K562 (cell line): Measurements from ENCODE around the gene EFCC1. TPM values are rescaled to one million over a fixed set of nuclear protein-coding genes. Genes with fewer than 3 reads are reported as not detected.

Experiments
- ATAC-seq: fragments of 200-7000 bp; cut with Tn5 transposase; 3 replicates; pipeline ENCODE4 v1.9.1; 2020; ENCODE audit warnings: moderate library complexity
- BruUV-seq: library from RNA; stranded (reverse); fragments of 400-500 nt; replicated peaks from 2 replicates; lab custom pipeline; 2021; lab: Mats Ljungman, UMichigan
- CTCF ChIA-PET: fragments of 300-600 bp; formaldehyde crosslinking; extraction: SDS; loops from one replicate; lab custom pipeline; 2021; ENCODE audit warnings: low intra/inter-chr PET ratio; lab: Yijun Ruan, JAX
- POLR2A ChIA-PET: fragments of 300-600, 350-650 bp; sonication (Branson Sonifier 250); formaldehyde crosslinking; extraction: SDS; loops from one replicate; lab custom pipeline; 2021; ENCODE audit warnings: antibody characterized with exemption, inconsistent platforms; lab: Yijun Ruan, JAX
- DNase-seq, 4 experiments: peaks; one replicate each; pipeline versions ENCODE4 v3.0.0 to v3.0.0-alpha.2; 2011 to 2018; ENCODE audit warnings: low spot score in 3 of 4, mixed read lengths in 3 of 4; ENCODE audit errors: extremely low read depth in 1 of 4
- FAIRE-seq: peaks from 2 replicates; lab custom pipeline; 2011; peaks lifted over from hg19 to GRCh38; lab: Jason Lieb, UNC
- H2AFZ ChIP-seq: 2 replicates; pipeline ENCODE4 v1.6.0; 2011; ENCODE audit warnings: low read depth, low read length, control low read depth, inconsistent platforms
- H3K27ac ChIP-seq: fragments of 200-600 bp; 3 replicates; pipeline ENCODE4 v1.8.0; 2011; ENCODE audit warnings: low read depth, mild to moderate bottlenecking, control low read depth, inconsistent platforms, low read length, moderate library complexity, mixed read lengths; ENCODE audit errors: extremely low read depth
- H3K27me3 ChIP-seq, 2 experiments: fragments of 300-600 bp in 1 of 2; 2 replicates in 1 of 2; 3 replicates in 1 of 2; pipeline versions ENCODE4 v1.6.0 to v1.8.0; 2011; ENCODE audit warnings: inconsistent platforms in 2 of 2, low read length in 2 of 2, mild to moderate bottlenecking in 1 of 2, mixed read lengths in 1 of 2, moderate library complexity in 1 of 2; ENCODE audit not compliant: control insufficient read depth in 2 of 2, insufficient read depth in 2 of 2
- H3K36me3 ChIP-seq: fragments of 300-600 bp; 3 replicates; pipeline ENCODE4 v1.8.0; 2011; ENCODE audit warnings: mild to moderate bottlenecking, low read length, inconsistent platforms; ENCODE audit not compliant: control insufficient read depth, insufficient read depth
- H3K4me1 ChIP-seq, 2 experiments: fragments of 200-600 bp in 1 of 2; replicated peaks in 1 of 2; 2 replicates in 1 of 2; 3 replicates in 1 of 2; pipeline versions ENCODE4 v1.5.1 to v1.8.0; 2011; ENCODE audit warnings: inconsistent platforms in 2 of 2, low read length in 2 of 2, mild to moderate bottlenecking in 1 of 2, mixed read lengths in 1 of 2, moderate library complexity in 1 of 2; ENCODE audit not compliant: control insufficient read depth in 2 of 2, insufficient read depth in 2 of 2
- H3K4me2 ChIP-seq: 2 replicates; pipeline ENCODE4 v1.6.1; 2011; ENCODE audit warnings: low read length, control low read depth, inconsistent platforms, mixed read lengths; ENCODE audit not compliant: insufficient read depth
- H3K4me3 ChIP-seq: fragments of 200-600 bp; sonication (generic), shearing (Covaris generic); 2 replicates; pipeline ENCODE4 v1.5.1; 2016; ENCODE audit warnings: control low read depth, inconsistent platforms
- H3K79me2 ChIP-seq: fragments of 200-600 bp; 3 replicates; pipeline ENCODE4 v1.8.0; 2011; ENCODE audit warnings: low read length, inconsistent platforms; ENCODE audit not compliant: control insufficient read depth, insufficient read depth
- H3K9ac ChIP-seq, 2 experiments: 2 replicates each; pipeline versions ENCODE4 v1.6.0 to v1.6.1; 2011; ENCODE audit warnings: low read depth in 2 of 2, low read length in 2 of 2, control low read depth in 1 of 2, inconsistent platforms in 1 of 2, mild to moderate bottlenecking in 1 of 2, mixed read lengths in 1 of 2; ENCODE audit not compliant: insufficient read depth in 1 of 2
- H3K9me1 ChIP-seq: one replicate; pipeline ENCODE4 v1.6.0; 2011; ENCODE audit warnings: inconsistent platforms, mild to moderate bottlenecking, low read length, moderate library complexity; ENCODE audit not compliant: control insufficient read depth, insufficient read depth
- H3K9me3 ChIP-seq: replicated peaks from 2 replicates; pipeline ENCODE4 v1.5.1; 2011; ENCODE audit warnings: low read depth, low read length, inconsistent platforms; ENCODE audit not compliant: control insufficient read depth, insufficient read depth
- H4K20me1 ChIP-seq: replicated peaks from 2 replicates; pipeline ENCODE4 v1.6.1; 2011; ENCODE audit warnings: low read length, inconsistent platforms, mixed read lengths; ENCODE audit not compliant: control insufficient read depth, insufficient read depth
- CAMTA2 ChIP-seq: fragments of 250-450 bp; sonication (Bioruptor Pico); conservative IDR thresholded peaks from 2 replicates; pipeline ENCODE4 v1.5.1; 2022
- CBFA2T2 ChIP-seq: fragments of 450-650 bp; conservative IDR thresholded peaks from 2 replicates; pipeline ENCODE4 v1.6.1; 2017; ENCODE audit warnings: mild to moderate bottlenecking
- CREM ChIP-seq: IDR thresholded peaks from 2 replicates; pipeline ENCODE4 v1.6.1; 2014; ENCODE audit warnings: antibody characterized with exemption, low read depth
- DMBX1 ChIP-seq: fragments of 250-450 bp; sonication (Bioruptor Pico); IDR thresholded peaks from 2 replicates; pipeline ENCODE4 v1.8.0; 2022; ENCODE audit warnings: inconsistent platforms, mild to moderate bottlenecking, moderate library complexity, borderline replicate concordance
- IFI16 ChIP-seq: fragments of 250-450 bp; sonication (Bioruptor Pico); IDR thresholded peaks from 2 replicates; pipeline ENCODE4 v2.1.2; 2022; ENCODE audit warnings: mild to moderate bottlenecking, inconsistent platforms
- IRF2 ChIP-seq: sonication (generic); formaldehyde crosslinking; IDR thresholded peaks from 2 replicates; pipeline ENCODE4 v1.8.1; 2022; ENCODE audit warnings: mild to moderate bottlenecking, missing genetic modification reagents
- KAT2B ChIP-seq: IDR thresholded peaks from one replicate; pipeline ENCODE4 v1.6.1; 2012; ENCODE audit warnings: low read depth, mild to moderate bottlenecking, control low read depth, inconsistent platforms, low read length, moderate library complexity
- KDM4B ChIP-seq, 2 experiments: fragments of 450-650 bp in 1 of 2; sonication (generic) in 1 of 2; IDR thresholded peaks; 2 replicates each; pipeline ENCODE4 v1.6.1; 2016 to 2017; ENCODE audit warnings: borderline replicate concordance in 2 of 2, antibody characterized with exemption in 1 of 2, low read depth in 1 of 2, mild to moderate bottlenecking in 1 of 2
- KLF10 ChIP-seq: fragments of 250-450 bp; sonication (Bioruptor Pico); IDR thresholded peaks from 2 replicates; pipeline ENCODE4 v1.6.1; 2021; ENCODE audit warnings: matching md5 sums
- MCM2 ChIP-seq: fragments of 450-650 bp; IDR thresholded peaks from 2 replicates; pipeline ENCODE4 v1.6.1; 2017; ENCODE audit warnings: low read depth, mild to moderate bottlenecking
- MTA2 ChIP-seq: fragments of 450-650 bp; IDR thresholded peaks from 2 replicates; pipeline ENCODE4 v1.6.1; 2016; ENCODE audit warnings: low read depth
- PML ChIP-seq: IDR thresholded peaks from 2 replicates; pipeline ENCODE4 v1.6.1; 2012; ENCODE audit warnings: low read length, inconsistent platforms
- POLR2G ChIP-seq: fragments of 200-400 bp; formaldehyde crosslinking; IDR thresholded peaks from 2 replicates; pipeline ENCODE4 v1.6.1; 2017; ENCODE audit warnings: low read depth, mild to moderate bottlenecking, antibody characterized with exemption, low read length, moderate library complexity
- PTBP1 ChIP-seq: fragments of 200-400 bp; formaldehyde crosslinking; IDR thresholded peaks from 2 replicates; pipeline ENCODE4 v1.6.1; 2017; ENCODE audit warnings: low read depth, low read length
- SMARCA4 ChIP-seq: fragments of 450-650 bp; IDR thresholded peaks from 2 replicates; pipeline ENCODE4 v1.6.1; 2016
- ZBED1 ChIP-seq: IDR thresholded peaks from 2 replicates; pipeline ENCODE4 v1.6.1; 2014
- ZBTB34 ChIP-seq: fragments of 250-450 bp; sonication (Bioruptor Pico); IDR thresholded peaks from 2 replicates; pipeline ENCODE4 v1.8.0; 2021; ENCODE audit warnings: mild to moderate bottlenecking, moderate library complexity
- ZFP36 ChIP-seq: fragments of 150-350 bp; IDR thresholded peaks from 2 replicates; pipeline ENCODE4 v1.6.1; 2018; ENCODE audit warnings: low read length, low read depth; ENCODE audit not compliant: partially characterized antibody
- WGBS: fragments of 100-300 bp; shearing (Covaris generic); methylation state at CpG from one replicate; pipeline ENCODE4 v1.1.6; 2016; ENCODE audit warnings: low coverage, mixed read lengths; ENCODE audit not compliant: insufficient coverage; ENCODE audit errors: missing lambda C conversion rate; 5-methylcytosine and 5-hydroxymethylcytosine counted together
- in situ Hi-C: fragments of 300-500 bp; cut with MboI; formaldehyde crosslinking; loops from 4 replicates; pipeline ENCODE4 v1.15.0; 2018; ENCODE audit warnings: inconsistent platforms, mixed read lengths
- intact Hi-C: fragments of 100-400 bp; cut with micrococcal nuclease; formaldehyde crosslinking; loops from 2 replicates; pipeline ENCODE4 v1.14.2; 2022
- polyA plus RNA-seq, 8 experiments: library from polyadenylated mRNA; depleted of rRNA in 4 of 8; stranded (reverse) in 5 of 8; unstranded in 3 of 8; fragments of >200 nt; fragmentation: Nextera tagmentation in 2 of 8; fragmentation: Illumina TruSeq in 1 of 8; extraction: Ambion mirVana in 2 of 8; extraction: Trizol in 1 of 8; gene quantifications; 2 replicates each; pipeline versions ENCODE4 v1.2.1 to v1.2.3, GENCODE V29; 2011 to 2014; ENCODE audit warnings: inconsistent platforms in 1 of 8, missing spikeins in 1 of 8
- total RNA-seq, 7 experiments: library from RNA; depleted of rRNA in 6 of 7; stranded (reverse); fragments of >200 nt in 6 of 7; fragmentation: Illumina TruSeq in 2 of 7; extraction: Trizol in 2 of 7; gene quantifications; 2 replicates each; pipeline versions ENCODE4 v1.2.1 to v1.2.3, GENCODE V29; 2011 to 2021; ENCODE audit warnings: low replicate concordance in 1 of 7
- TF ChIP-seq, protein P1 (sequence below): fragments of 250-450 bp; sonication (Bioruptor Pico); IDR thresholded peaks from 2 replicates; pipeline ENCODE4 v1.8.0; 2022; ENCODE audit warnings: moderate library complexity, mild to moderate bottlenecking, inconsistent platforms
- TF ChIP-seq, protein P2 (sequence below), 2 experiments: fragments of 250-450 bp in 1 of 2; fragments of 450-650 bp in 1 of 2; sonication (Bioruptor Pico) in 1 of 2; IDR thresholded peaks; 2 replicates each; pipeline versions ENCODE4 v1.6.1 to v1.8.0; 2016 to 2021; ENCODE audit warnings: mild to moderate bottlenecking in 2 of 2, moderate library complexity in 2 of 2, missing compliant biosample characterization in 1 of 2, missing genetic modification characterization in 1 of 2

Gene EFCC1
- total and polyA plus RNA-seq, 9 of the 15 experiments (the other 6 are each of a cell fraction or from before 2014, with no cell fraction given): not detected

DNA sequence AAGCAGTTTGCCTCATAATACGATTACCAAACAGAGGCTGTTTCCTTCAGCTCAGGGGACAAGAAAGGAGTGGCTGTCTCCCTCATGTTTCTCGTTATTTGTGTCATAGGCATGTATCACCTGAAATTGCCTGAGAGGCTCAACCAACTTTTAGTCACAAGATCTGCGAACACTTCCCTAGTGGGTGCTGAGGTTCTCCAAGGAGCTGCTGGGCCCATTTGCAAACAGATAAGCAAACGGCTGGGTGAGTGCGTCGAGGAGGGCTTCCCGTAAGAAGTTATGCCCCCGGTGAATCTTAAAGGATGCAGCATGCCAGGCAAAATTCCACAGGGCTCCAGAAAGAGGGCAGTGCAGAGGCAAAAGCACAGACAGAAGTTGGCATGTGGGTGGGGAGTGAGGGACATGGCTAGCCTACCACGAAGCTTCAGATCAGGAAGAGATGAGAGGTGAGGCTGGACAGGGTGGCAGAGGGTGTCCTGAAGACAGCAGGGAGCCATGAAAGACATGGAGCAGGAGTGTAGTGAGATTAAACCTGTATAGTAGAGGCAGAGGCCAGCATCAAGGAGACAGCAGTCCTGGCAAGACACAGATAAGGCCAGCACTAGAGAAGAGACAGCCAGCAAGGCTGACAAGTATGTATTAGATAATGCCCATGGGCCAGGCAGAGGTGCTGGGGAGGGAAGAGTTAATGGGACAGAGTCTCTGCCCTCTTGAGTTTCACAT, 55.5 kb downstream of the EFCC1 start:
- in situ Hi-C loops (no loop called here), intact Hi-C loops (no loop called here)
- peak overlapping the region; percentile 47 for H3K4me2 ChIP-seq
- H3K36me3 ChIP-seq: no peaks in the 10 kb centered on the region
- H3K27me3 ChIP-seq: no peaks in the 10 kb centered on the region
- peaks cover 33 to 46% of the 10 kb centered on the region in 2 experiments; a peak in 4 of 5 replicates for H3K4me1 ChIP-seq
- ChIA-PET POLR2A (interaction anchor here (0.8 kb wide), 1 partner anchor 39 kb away, joined by 3 read pairs; no protein-coding TSS in a partner anchor), CTCF (no interaction called here)
- WGBS: 2% methylated on average over 9 of the region's 9 CpGs
- no peak overlapping the region; a peak in 1 of 4 replicates for H3K9ac ChIP-seq
- FAIRE-seq (peak; percentile 52), DNase-seq (peak in 2 of 4 experiments; percentile 53 to 55), ATAC-seq (peak; percentile 35)
- no peak overlapping the region for H3K4me3 ChIP-seq
- H3K79me2 ChIP-seq: no peaks in the 10 kb centered on the region
- H3K9me3 ChIP-seq: no peaks in the 10 kb centered on the region
- no peak overlapping the region; the same call in 1 of the 2 replicates for H2AFZ ChIP-seq
- H3K27ac ChIP-seq: no peak overlapping the region; the same call in 2 of the 3 replicates
- H3K9me1 ChIP-seq: no peaks in the 10 kb centered on the region
- no TSS peak for BruUV-seq
- H4K20me1 ChIP-seq: no peaks in the 10 kb centered on the region
- TF ChIP-seq, protein P1, sequence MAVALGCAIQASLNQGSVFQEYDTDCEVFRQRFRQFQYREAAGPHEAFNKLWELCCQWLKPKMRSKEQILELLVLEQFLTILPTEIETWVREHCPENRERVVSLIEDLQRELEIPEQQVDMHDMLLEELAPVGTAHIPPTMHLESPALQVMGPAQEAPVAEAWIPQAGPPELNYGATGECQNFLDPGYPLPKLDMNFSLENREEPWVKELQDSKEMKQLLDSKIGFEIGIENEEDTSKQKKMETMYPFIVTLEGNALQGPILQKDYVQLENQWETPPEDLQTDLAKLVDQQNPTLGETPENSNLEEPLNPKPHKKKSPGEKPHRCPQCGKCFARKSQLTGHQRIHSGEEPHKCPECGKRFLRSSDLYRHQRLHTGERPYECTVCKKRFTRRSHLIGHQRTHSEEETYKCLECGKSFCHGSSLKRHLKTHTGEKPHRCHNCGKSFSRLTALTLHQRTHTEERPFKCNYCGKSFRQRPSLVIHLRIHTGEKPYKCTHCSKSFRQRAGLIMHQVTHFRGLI: no peak
- TF ChIP-seq, protein P2, sequence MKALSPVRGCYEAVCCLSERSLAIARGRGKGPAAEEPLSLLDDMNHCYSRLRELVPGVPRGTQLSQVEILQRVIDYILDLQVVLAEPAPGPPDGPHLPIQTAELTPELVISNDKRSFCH (CRISPR knock-in tag; IDR thresholded peaks at IDR 0.05): no peak
- TF ChIP-seq, protein P2 (tag; IDR thresholded peaks at IDR 0.05): 0 out of 2 replicates have a peak, but pooled peaks have one; percentile 28
- TF ChIP-seq IFI16 (CRISPR knock-in tag): no peak
- no peak for TF ChIP-seq POLR2G
- peak; percentile 41; the same call in 1 of the 2 replicates for TF ChIP-seq MTA2
- no peak for TF ChIP-seq IRF2
- no peak for TF ChIP-seq PTBP1
- no peak for TF ChIP-seq KAT2B
- no peak for TF ChIP-seq KDM4B (IDR thresholded peaks at IDR 0.05; ENCODE audit: borderline replicate concordance in 2 of 2, low read depth in 1 of 2)
- no peak for TF ChIP-seq ZBTB34 (CRISPR knock-in tag)
- no peak for TF ChIP-seq PML
- no peak for TF ChIP-seq CREM
- no peak for TF ChIP-seq MCM2
- TF ChIP-seq KLF10 (CRISPR knock-in tag): no peak
- TF ChIP-seq ZFP36: peak; percentile 59
- TF ChIP-seq CBFA2T2: peak; percentile 88
- peak; percentile 37; the same call in 1 of the 2 replicates for TF ChIP-seq SMARCA4
- TF ChIP-seq CAMTA2 (CRISPR knock-in tag): no peak
- no peak for TF ChIP-seq DMBX1 (CRISPR knock-in tag)
- no peak for TF ChIP-seq ZBED1
